HUES64 (cell line): ENCODE results near the gene FBXL16.
A peak's percentile ranks its signal among the peaks of the same experiment; 100 is the strongest.

Experiments used
- H3K27ac ChIP-seq: 2 replicates; pipeline ENCODE4 v1.7.0; 2013; ENCODE audit warnings: low read depth, low read length, inconsistent platforms
- H3K27me3 ChIP-seq: 2 replicates; pipeline ENCODE4 v1.6.1; 2013; ENCODE audit warnings: mild to moderate bottlenecking, low read length; ENCODE audit not compliant: insufficient read depth
- H3K36me3 ChIP-seq: 2 replicates; pipeline ENCODE4 v1.6.1; 2013; ENCODE audit warnings: mild to moderate bottlenecking, low read length; ENCODE audit not compliant: insufficient read depth
- H3K4me1 ChIP-seq: 2 replicates; pipeline ENCODE4 v1.6.1; 2013; ENCODE audit warnings: mild to moderate bottlenecking, low read length, moderate library complexity; ENCODE audit not compliant: insufficient read depth
- H3K4me3 ChIP-seq: 2 replicates; pipeline ENCODE4 v1.5.1; 2013; ENCODE audit warnings: mild to moderate bottlenecking, low read length, moderate library complexity
- H3K9ac ChIP-seq: 2 replicates; pipeline ENCODE4 v1.6.1; 2013; ENCODE audit warnings: mild to moderate bottlenecking, low read depth, low read length
- H3K9me3 ChIP-seq: 2 replicates; pipeline ENCODE4 v1.6.1; 2013; ENCODE audit warnings: low read depth, low read length; ENCODE audit not compliant: insufficient read depth
- WGBS: fragments of 150-250, 120-280 bp; methylation state at CpG from one replicate; pipeline ENCODE4 v1.1.7; 2013; ENCODE audit warnings: missing lambda C conversion rate; 5-methylcytosine and 5-hydroxymethylcytosine counted together

FBXL16 gene

GRCh38 chr16:677316-678190 lies 28.0 kb downstream of the FBXL16 start:
- H3K4me1 ChIP-seq: peaks cover 12% of the 10 kb centered on the region; the same call in 1 of the 2 replicates
- peaks cover 5% of the 10 kb centered on the region; the same call in 1 of the 2 replicates for H3K27me3 ChIP-seq
- H3K36me3 ChIP-seq: peaks cover 31% of the 10 kb centered on the region
- H3K4me3 ChIP-seq: no peak overlapping the region
- H3K9ac ChIP-seq: no peak overlapping the region
- H3K27ac ChIP-seq: no peak overlapping the region
- WGBS: 91% methylated on average over 57 of the region's 57 CpGs
- no peaks in the 10 kb centered on the region for H3K9me3 ChIP-seq

GRCh38 chr16:676913-677312 lies 28.7 kb downstream of the FBXL16 start:
- H3K27ac ChIP-seq: no peak overlapping the region
- peaks cover 5% of the 10 kb centered on the region; the same call in 1 of the 2 replicates for H3K27me3 ChIP-seq

GRCh38 chr16:676565-676902 lies 29.1 kb downstream of the FBXL16 start:
- H3K4me1 ChIP-seq: peaks cover 10% of the 10 kb centered on the region; the same call in 1 of the 2 replicates
- no peak overlapping the region for H3K27ac ChIP-seq
- H3K9me3 ChIP-seq: no peaks in the 10 kb centered on the region
- H3K4me3 ChIP-seq: no peak overlapping the region
- H3K27me3 ChIP-seq: peaks cover 5% of the 10 kb centered on the region; the same call in 1 of the 2 replicates
- H3K36me3 ChIP-seq: peaks cover 30% of the 10 kb centered on the region
- no peak overlapping the region for H3K9ac ChIP-seq
- 93% methylated on average over 21 of the region's 21 CpGs for WGBS

More at GRCh38 chr16:676913-677312, 28.7 kb downstream of the FBXL16 start:
- 91% methylated on average over 23 of the region's 23 CpGs for WGBS
- H3K9me3 ChIP-seq: no peaks in the 10 kb centered on the region
- H3K4me1 ChIP-seq: peaks cover 12% of the 10 kb centered on the region; the same call in 1 of the 2 replicates
- no peak overlapping the region for H3K9ac ChIP-seq
- H3K4me3 ChIP-seq: no peak overlapping the region
- H3K36me3 ChIP-seq: peaks cover 31% of the 10 kb centered on the region

GRCh38 chr16:675884-676564 lies 29.6 kb downstream of the FBXL16 start:
- peaks cover 5% of the 10 kb centered on the region; the same call in 1 of the 2 replicates for H3K27me3 ChIP-seq
- H3K27ac ChIP-seq: no peak overlapping the region
- H3K9ac ChIP-seq: peak overlapping the region; percentile 66; the same call in 1 of the 2 replicates
- no peaks in the 10 kb centered on the region for H3K9me3 ChIP-seq
- H3K36me3 ChIP-seq: peaks cover 32% of the 10 kb centered on the region
- peak overlapping the region; percentile 61 for H3K4me3 ChIP-seq
- H3K4me1 ChIP-seq: peaks cover 6% of the 10 kb centered on the region; the same call in 1 of the 2 replicates
- WGBS: 65% methylated on average over 24 of the region's 25 CpGs

GRCh38 chr16:674968-675883 lies 30.4 kb downstream of the FBXL16 start, which contains the start of gene RHBDL1:
RHBDL1 (plus strand) TSS chr16:675671; CDS start chr16:675791, 120 bp downstream.
- no peaks in the 10 kb centered on the region for H3K9me3 ChIP-seq
- H3K27me3 ChIP-seq: peaks cover 5% of the 10 kb centered on the region; the same call in 1 of the 2 replicates
- H3K9ac ChIP-seq: peak within 1 kb of the TSS; percentile 66; the same call in 1 of the 2 replicates
- H3K4me3 ChIP-seq: peak within 1 kb of the TSS; percentile 61
- WGBS: 4% methylated on average over 73 of the region's 73 CpGs
- H3K36me3 ChIP-seq: peaks cover 40% of the 10 kb centered on the region
- H3K4me1 ChIP-seq: peaks cover 6% of the 10 kb centered on the region; the same call in 1 of the 2 replicates
- peak within 1 kb of the TSS; percentile 35; the same call in 1 of the 2 replicates for H3K27ac ChIP-seq

GRCh38 chr16:674214-674881 lies 31.3 kb downstream of the FBXL16 start:
- peak overlapping the region; percentile 35; the same call in 1 of the 2 replicates for H3K27ac ChIP-seq
- H3K9ac ChIP-seq: no peak overlapping the region; the same call in 1 of the 2 replicates
- WGBS: 88% methylated on average over 22 of the region's 22 CpGs
- H3K27me3 ChIP-seq: peaks cover 5% of the 10 kb centered on the region; the same call in 1 of the 2 replicates
- H3K9me3 ChIP-seq: no peaks in the 10 kb centered on the region
- peak overlapping the region; percentile 61; the same call in 1 of the 2 replicates for H3K4me3 ChIP-seq
- H3K4me1 ChIP-seq: peaks cover 6% of the 10 kb centered on the region; the same call in 1 of the 2 replicates
- peaks cover 49% of the 10 kb centered on the region for H3K36me3 ChIP-seq

- Histone ChIP-seq H3K36me3 (peaks cover 50% of the 10 kb centered on the region), H3K9me3 (no peaks in the 10 kb centered on the region), H3K9ac (no peak overlapping the region), H3K4me3 (no peak overlapping the region), H3K4me1 (peaks cover 6% of the 10 kb centered on the region; the same call in 1 of the 2 replicates), H3K27me3 (peaks cover 5% of the 10 kb centered on the region; the same call in 1 of the 2 replicates), H3K27ac (no peak overlapping the region)
- WGBS: 95% methylated on average over 18 of the region's 18 CpGs
These were observed 32.1 kb downstream of the FBXL16 start for GRCh38 chr16:673399-673991.

- Histone ChIP-seq H3K4me3 (no peak overlapping the region), H3K9me3 (no peaks in the 10 kb centered on the region), H3K27me3 (peaks cover 5% of the 10 kb centered on the region; the same call in 1 of the 2 replicates), H3K4me1 (peaks cover 6% of the 10 kb centered on the region; the same call in 1 of the 2 replicates), H3K27ac (no peak overlapping the region), H3K9ac (no peak overlapping the region), H3K36me3 (peaks cover 50% of the 10 kb centered on the region)
- WGBS: 95% methylated on average over 21 of the region's 21 CpGs
These were observed 32.8 kb downstream of the FBXL16 start for GRCh38 chr16:672851-673250.

- Histone ChIP-seq H3K27me3 (peaks cover 5% of the 10 kb centered on the region; the same call in 1 of the 2 replicates), H3K9ac (no peak overlapping the region), H3K36me3 (peaks cover 50% of the 10 kb centered on the region), H3K4me1 (peaks cover 6% of the 10 kb centered on the region; the same call in 1 of the 2 replicates), H3K9me3 (no peaks in the 10 kb centered on the region), H3K27ac (no peak overlapping the region), H3K4me3 (no peak overlapping the region)
- WGBS: 95% methylated on average over 19 of the region's 19 CpGs
These were observed 33.2 kb downstream of the FBXL16 start for GRCh38 chr16:672371-672770.
